Stomach (tissue), 4 donors: ENCODE measurements around the gene WDR7.

Experiments
- CTCF ChIP-seq, 7 experiments: fragments of 450-650 bp in 4 of 7; fragments of 200-600 bp in 3 of 7; sonication (generic) in 3 of 7; IDR thresholded peaks; one replicate each; pipeline ENCODE4 v1.5.1; 2016 to 2019; ENCODE audit warnings: antibody characterized with exemption in 7 of 7, control low read depth in 2 of 7, mild to moderate bottlenecking in 1 of 7
- EP300 ChIP-seq: sonication (generic); formaldehyde crosslinking; IDR thresholded peaks from one replicate; pipeline ENCODE4 v1.6.1; 2017; ENCODE audit warnings: antibody characterized with exemption
- POLR2A ChIP-seq, 4 donors: fragments of 450-650 bp; IDR thresholded peaks; one replicate each; pipeline ENCODE4 v1.6.1; 2016; ENCODE audit warnings: antibody characterized with exemption in 4 of 4, control low read depth in 2 of 4, mild to moderate bottlenecking in 1 of 4, moderate library complexity in 1 of 4
- POLR2AphosphoS5 ChIP-seq, 3 donors: sonication (generic); formaldehyde crosslinking; IDR thresholded peaks; one replicate each; pipeline ENCODE4 v1.6.1; 2016; ENCODE audit warnings: antibody characterized with exemption in 3 of 3

GRCh38 chr18:57051657-57052044 lies 400.5 kb downstream of the WDR7 start:
- TF ChIP-seq EP300 (no peak), POLR2A (IDR thresholded peaks at IDR 0.05) (no peak), CTCF (IDR thresholded peaks at IDR 0.05) (no peak), POLR2AphosphoS5 (IDR thresholded peaks at IDR 0.05) (no peak)
